Endothelial cell of umbilical vein (primary cell): ENCODE results near the gene SUSD2. TPM values are rescaled to one million over a fixed set of nuclear protein-coding genes. Genes with fewer than 3 reads are reported as not detected.

Experiments
- BruUV-seq: library from RNA; stranded (reverse); fragments of 400-500 nt; replicated peaks from 2 replicates; lab custom pipeline; 2021; lab: Mats Ljungman, UMichigan
- CTCF ChIA-PET: fragments of 300-600, 350-600 bp; sonication (Branson Sonifier 250); formaldehyde crosslinking; loops from one replicate; lab custom pipeline; 2021; ENCODE audit warnings: antibody characterized with exemption, inconsistent platforms; lab: Charles Lee
- POLR2A ChIA-PET: fragments of 300-600, 350-600 bp; sonication (Branson Sonifier 250); formaldehyde crosslinking; loops from one replicate; lab custom pipeline; 2021; ENCODE audit warnings: antibody characterized with exemption, inconsistent platforms; lab: Charles Lee
- DNase-seq: peaks from one replicate; pipeline ENCODE4 v3.0.0-alpha.2; 2011; ENCODE audit warnings: low read depth, low spot score
- FAIRE-seq: peaks from 2 replicates; lab custom pipeline; 2011; peaks lifted over from hg19 to GRCh38; lab: Jason Lieb, UNC
- H2AFZ ChIP-seq: 2 replicates; pipeline ENCODE4 v1.6.0; 2012; ENCODE audit warnings: low read depth, low read length, control low read depth, inconsistent platforms
- H3K27ac ChIP-seq: 2 replicates; pipeline ENCODE4 v1.5.1; 2011; ENCODE audit warnings: low read depth, mild to moderate bottlenecking, control low read depth, low read length, moderate library complexity; ENCODE audit not compliant: insufficient read depth
- H3K27me3 ChIP-seq, 2 experiments: 2 replicates each; pipeline versions ENCODE4 v1.6.0 to v1.6.1; 2011; ENCODE audit warnings: low read length in 2 of 2, mixed read lengths in 1 of 2; ENCODE audit not compliant: control insufficient read depth in 2 of 2, insufficient read depth in 2 of 2
- H3K36me3 ChIP-seq, 2 experiments: 2 replicates in 1 of 2; 3 replicates in 1 of 2; pipeline ENCODE4 v1.5.1; 2011; ENCODE audit warnings: low read length in 2 of 2, mild to moderate bottlenecking in 1 of 2, moderate library complexity in 1 of 2; ENCODE audit not compliant: control insufficient read depth in 2 of 2, insufficient read depth in 2 of 2; ENCODE audit errors: extremely low read depth in 1 of 2
- H3K4me1 ChIP-seq: 3 replicates; pipeline ENCODE4 v1.5.1; 2011; ENCODE audit warnings: mild to moderate bottlenecking, low read length; ENCODE audit not compliant: control insufficient read depth, insufficient read depth; ENCODE audit errors: extremely low read depth
- H3K4me2 ChIP-seq: 2 replicates; pipeline ENCODE4 v1.6.1; 2011; ENCODE audit warnings: low read length, control low read depth, mixed read lengths; ENCODE audit not compliant: insufficient read depth
- H3K4me3 ChIP-seq, 3 experiments: fragments of 200-600 bp in 1 of 3; sonication (generic), shearing (Covaris generic) in 1 of 3; replicated peaks in 1 of 3; 2 replicates each; pipeline ENCODE4 v1.5.1; 2011 to 2016; ENCODE audit warnings: control low read depth in 3 of 3, low read length in 3 of 3, mild to moderate bottlenecking in 2 of 3, inconsistent platforms in 1 of 3, low read depth in 1 of 3, moderate library complexity in 1 of 3; ENCODE audit not compliant: insufficient read depth in 1 of 3
- H3K79me2 ChIP-seq: 2 replicates; pipeline ENCODE4 v1.6.0; 2012; ENCODE audit warnings: low read length, inconsistent platforms; ENCODE audit not compliant: control insufficient read depth, insufficient read depth
- H3K9ac ChIP-seq: replicated peaks from 2 replicates; pipeline ENCODE3; 2011; ENCODE audit warnings: low read length, control low read depth; ENCODE audit not compliant: insufficient read depth; ENCODE audit errors: extremely low read depth
- H3K9me1 ChIP-seq: replicated peaks from 3 replicates; pipeline ENCODE4 v1.6.0; 2011; ENCODE audit warnings: mild to moderate bottlenecking, low read length; ENCODE audit not compliant: control insufficient read depth, insufficient read depth; ENCODE audit errors: extremely low read depth
- H3K9me3 ChIP-seq: replicated peaks from 2 replicates; pipeline ENCODE4 v1.5.1; 2012; ENCODE audit warnings: low read length, inconsistent platforms; ENCODE audit not compliant: control insufficient read depth, insufficient read depth
- H4K20me1 ChIP-seq: replicated peaks from 2 replicates; pipeline ENCODE3; 2011; ENCODE audit warnings: mild to moderate bottlenecking, low read length; ENCODE audit not compliant: control insufficient read depth, insufficient read depth; ENCODE audit errors: extremely low read depth
- CTCF ChIP-seq, 2 donors: IDR thresholded peaks; 1 replicate in 1 of 2; 2 replicates in 1 of 2; pipeline ENCODE4 v1.5.1; 2011; ENCODE audit warnings: low read length in 2 of 2, mild to moderate bottlenecking in 2 of 2, moderate library complexity in 2 of 2, control low read depth in 1 of 2, inconsistent platforms in 1 of 2, low read depth in 1 of 2; ENCODE audit not compliant: insufficient read depth in 1 of 2; ENCODE audit errors: extremely low read depth in 1 of 2
- EZH2 ChIP-seq: IDR thresholded peaks from 2 replicates; pipeline ENCODE4 v1.6.1; 2012; ENCODE audit warnings: borderline replicate concordance, low read depth, mild to moderate bottlenecking, moderate library complexity, low read length, inconsistent platforms; ENCODE audit not compliant: severe bottlenecking
- FOS ChIP-seq: IDR thresholded peaks from 2 replicates; pipeline ENCODE4 v1.6.1; 2011; ENCODE audit warnings: mild to moderate bottlenecking, low read length, moderate library complexity, borderline replicate concordance; ENCODE audit not compliant: insufficient read depth
- GATA2 ChIP-seq: IDR thresholded peaks from 2 replicates; pipeline ENCODE4 v1.7.0; 2011; ENCODE audit warnings: low read depth, mild to moderate bottlenecking, moderate library complexity, mixed read lengths, low read length; ENCODE audit not compliant: insufficient read length, insufficient read depth
- JUN ChIP-seq: IDR thresholded peaks from 2 replicates; pipeline ENCODE4 v1.6.1; 2011; ENCODE audit warnings: borderline replicate concordance, low read depth; ENCODE audit not compliant: insufficient read length, insufficient read depth
- MAX ChIP-seq: IDR thresholded peaks from 2 replicates; pipeline ENCODE4 v1.6.1; 2011; ENCODE audit not compliant: insufficient read depth, insufficient read length
- MYC ChIP-seq: IDR thresholded peaks from one replicate; pipeline ENCODE4 v1.6.1; 2011; ENCODE audit warnings: mild to moderate bottlenecking, low read depth, low read length
- POLR2A ChIP-seq: IDR thresholded peaks from 2 replicates; pipeline ENCODE4 v1.6.1; 2012; ENCODE audit warnings: low read depth, mild to moderate bottlenecking, control low read depth, low read length
- POLR2AphosphoS5 ChIP-seq: IDR thresholded peaks from 2 replicates; pipeline ENCODE4 v1.6.1; 2012; ENCODE audit warnings: low read depth, mild to moderate bottlenecking, control low read depth, low read length, moderate library complexity; ENCODE audit not compliant: insufficient read depth
- dilution Hi-C: fragments of 300-500 bp; cut with MboI; formaldehyde crosslinking; loops from one replicate; pipeline ENCODE4 v1.15.0; 2019; ENCODE audit warnings: low sequenced_read_pairs; ENCODE audit not compliant: extremely low pct_ligation_motif_present
- intact Hi-C: fragments of 100-400 bp; cut with micrococcal nuclease; formaldehyde crosslinking; loops from one replicate; pipeline ENCODE4 v1.10.0; 2022
- polyA plus RNA-seq, 4 experiments: library from polyadenylated mRNA; depleted of rRNA in 3 of 4; stranded (reverse) in 3 of 4; unstranded in 1 of 4; fragments of >200 nt; gene quantifications; 2 replicates each; pipeline versions ENCODE4 v1.2.1 to v1.2.3, GENCODE V29; 2011 to 2012; ENCODE audit warnings: missing spikeins in 1 of 4
- total RNA-seq: library from RNA; stranded (reverse); gene quantifications from 2 replicates; pipeline ENCODE4 v1.2.3, GENCODE V29; 2021

The SUSD2 gene
- total and polyA plus RNA-seq, 2 donors (not counting 3 experiments of a cell fraction or from before 2014, with no cell fraction given), result 0.26 to 0.27 TPM

GRCh38 chr22:24208012-24208749 lies 26.9 kb downstream of the SUSD2 start:
- TF ChIP-seq EZH2 (no peak), MYC (no peak), GATA2 (peak; percentile 70), JUN (peak; percentile 90), POLR2AphosphoS5 (peak; percentile 82), POLR2A (peak; percentile 61), FOS (peak; percentile 98)
- peak; percentile 97 for FAIRE-seq
- Histone ChIP-seq H3K9me1 (no peaks in the 10 kb centered on the region), H3K4me3 (peak overlapping the region in 1 of 3 experiments; percentile 46), H3K4me1 (peaks cover 43% of the 10 kb centered on the region), H3K36me3 (no peaks in the 10 kb centered on the region), H3K9ac (peak overlapping the region; percentile 86), H3K27ac (peak overlapping the region; percentile 99), H3K9me3 (no peaks in the 10 kb centered on the region), H3K27me3 (no peaks in the 10 kb centered on the region), H3K4me2 (peak overlapping the region; percentile 89), H4K20me1 (no peaks in the 10 kb centered on the region), H3K79me2 (no peaks in the 10 kb centered on the region), H2AFZ (no peak overlapping the region)
- no TSS peak for BruUV-seq
- CTCF ChIA-PET, result interaction anchor here (0.9 to 4.2 kb wide), 6 partner anchors 18 to 39 kb away, joined by 5 to 33 read pairs (median 9); no protein-coding TSS in a partner anchor
- POLR2A ChIA-PET, result no interaction called here
- peak; percentile 98 for DNase-seq
- dilution Hi-C loops (no loop called here), intact Hi-C loops (loop anchor here (1.0 kb wide), 2 partner anchors 19 to 34 kb away; no protein-coding TSS in a partner anchor)

- no peaks in the 10 kb centered on the region for H3K79me2 ChIP-seq
- peaks cover 43% of the 10 kb centered on the region for H3K4me1 ChIP-seq
- FAIRE-seq (no peak), DNase-seq (no peak)
- intact Hi-C loops, result no loop called here
- peak overlapping the region; percentile 35 for H2AFZ ChIP-seq
- H3K36me3 ChIP-seq, result no peaks in the 10 kb centered on the region
- no TSS peak for BruUV-seq
- peak overlapping the region; percentile 99 for H3K27ac ChIP-seq
- TF ChIP-seq CTCF (IDR thresholded peaks at IDR 0.05; ENCODE audit: extremely low read depth in 1 of 2, insufficient read depth in 1 of 2, low read depth in 1 of 2, low read length in 2 of 2) (no peak), MYC (no peak), EZH2 (no peak), FOS (no peak), MAX (no peak), GATA2 (no peak), POLR2A (no peak), POLR2AphosphoS5 (no peak), JUN (no peak)
- H3K4me3 ChIP-seq, result no peak overlapping the region
- ChIA-PET POLR2A (no interaction called here), CTCF (interaction anchor here (0.7 to 4.2 kb wide), 4 partner anchors 13 to 38 kb away, joined by 3 to 17 read pairs (median 4); no protein-coding TSS in a partner anchor)
- no peaks in the 10 kb centered on the region for H3K9me3 ChIP-seq
- H3K9me1 ChIP-seq, result no peaks in the 10 kb centered on the region
- no peak overlapping the region for H3K9ac ChIP-seq
- no peak overlapping the region for H3K4me2 ChIP-seq
- H3K27me3 ChIP-seq, result no peaks in the 10 kb centered on the region
- dilution Hi-C loops, result no loop called here
- no peaks in the 10 kb centered on the region for H4K20me1 ChIP-seq
These were observed 27.7 kb downstream of the SUSD2 start for GRCh38 chr22:24209016-24209415.
